Endothelial cell (in vitro differentiated cells): ENCODE results near the gene CAMK2N1. TPM values are rescaled to one million over a fixed set of nuclear protein-coding genes. Genes with fewer than 3 reads are reported as not detected.

Source experiments
- DNase-seq: peaks from one replicate; pipeline ENCODE4 v3.0.0; 2021; ENCODE audit warnings: low spot score
- H3K27ac Mint-ChIP-seq: one replicate; pipeline ENCODE4 v1.8.0; 2021; ENCODE audit warnings: mixed read lengths, inconsistent platforms; ENCODE audit not compliant: unreplicated experiment
- H3K27me3 Mint-ChIP-seq: one replicate; pipeline ENCODE4 v1.8.0; 2021; ENCODE audit warnings: mild to moderate bottlenecking, moderate library complexity, mixed read lengths, inconsistent platforms; ENCODE audit not compliant: unreplicated experiment
- H3K36me3 Mint-ChIP-seq: one replicate; pipeline ENCODE4 v1.8.0; 2021; ENCODE audit warnings: mild to moderate bottlenecking, low read depth, mixed read lengths, inconsistent platforms; ENCODE audit not compliant: unreplicated experiment
- H3K4me1 Mint-ChIP-seq: one replicate; pipeline ENCODE4 v1.8.0; 2021; ENCODE audit warnings: mild to moderate bottlenecking, mixed read lengths, inconsistent platforms; ENCODE audit not compliant: unreplicated experiment
- H3K4me3 Mint-ChIP-seq: one replicate; pipeline ENCODE4 v1.8.0; 2021; ENCODE audit warnings: mild to moderate bottlenecking, mixed read lengths, inconsistent platforms; ENCODE audit not compliant: unreplicated experiment
- H3K9me3 Mint-ChIP-seq: one replicate; pipeline ENCODE4 v1.8.0; 2021; ENCODE audit warnings: mixed read lengths, inconsistent platforms; ENCODE audit not compliant: unreplicated experiment
- CTCF ChIP-seq: fragments of 200-600 bp; sonication (generic); IDR thresholded peaks from one replicate; pipeline ENCODE4 v1.5.0; 2021; ENCODE audit warnings: antibody characterized with exemption; ENCODE audit not compliant: unreplicated experiment
- total RNA-seq: library from RNA; stranded (reverse); fragmentation: NEBNext Ultra II Directional; extraction: Animal tissue kit (Norgen Biotek cat#: 25700); gene quantifications from one replicate; pipeline ENCODE4 v1.2.1, GENCODE V29; 2021; ENCODE audit not compliant: unreplicated experiment

Gene CAMK2N1
- total RNA-seq, 1 donor from 2014 or later, result 0.28 TPM

DNA sequence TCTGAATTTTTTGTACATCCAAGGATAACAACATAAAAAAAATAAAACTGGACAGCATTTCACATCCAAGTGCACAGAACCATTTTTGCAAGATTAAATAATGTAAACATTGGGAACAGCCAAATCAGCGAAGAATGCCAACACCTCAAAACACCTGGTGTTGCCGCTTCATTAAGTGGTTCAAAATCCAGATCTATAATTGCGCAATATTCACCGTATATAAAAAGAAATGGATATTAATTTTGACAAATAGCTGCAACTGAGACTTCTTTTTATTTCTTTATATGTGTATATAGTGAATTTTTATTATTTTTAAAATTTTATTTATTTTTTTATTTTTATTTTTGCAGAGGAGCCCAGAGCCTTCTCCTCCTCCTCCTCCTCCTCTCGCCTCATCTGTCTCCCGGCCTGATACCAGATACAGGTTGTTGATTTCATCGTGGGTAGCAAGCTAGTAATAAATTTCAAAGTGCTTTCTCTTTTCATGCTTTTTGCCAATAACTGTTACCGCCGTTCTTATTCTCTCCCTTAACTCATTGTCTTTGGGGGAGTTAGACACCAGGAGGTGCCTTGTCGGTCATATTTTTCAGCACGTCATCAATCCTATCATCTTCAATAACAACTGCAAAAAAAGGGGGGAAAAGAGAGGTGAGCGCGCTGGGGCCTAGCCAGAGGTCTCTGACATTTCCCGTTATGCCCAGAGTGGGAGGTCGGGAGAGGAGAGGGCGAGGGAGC is 2.7 kb downstream of the CAMK2N1 start:
- no peak for DNase-seq
- peak overlapping the region; percentile 83 for H3K4me3 Mint-ChIP-seq
- no peak for TF ChIP-seq CTCF
- no peaks in the 10 kb centered on the region for H3K9me3 Mint-ChIP-seq
- H3K27ac Mint-ChIP-seq, result no peak overlapping the region
- no peaks in the 10 kb centered on the region for H3K36me3 Mint-ChIP-seq
- H3K4me1 Mint-ChIP-seq, result peaks cover 12% of the 10 kb centered on the region
- H3K27me3 Mint-ChIP-seq, result peaks cover 26% of the 10 kb centered on the region

DNA sequence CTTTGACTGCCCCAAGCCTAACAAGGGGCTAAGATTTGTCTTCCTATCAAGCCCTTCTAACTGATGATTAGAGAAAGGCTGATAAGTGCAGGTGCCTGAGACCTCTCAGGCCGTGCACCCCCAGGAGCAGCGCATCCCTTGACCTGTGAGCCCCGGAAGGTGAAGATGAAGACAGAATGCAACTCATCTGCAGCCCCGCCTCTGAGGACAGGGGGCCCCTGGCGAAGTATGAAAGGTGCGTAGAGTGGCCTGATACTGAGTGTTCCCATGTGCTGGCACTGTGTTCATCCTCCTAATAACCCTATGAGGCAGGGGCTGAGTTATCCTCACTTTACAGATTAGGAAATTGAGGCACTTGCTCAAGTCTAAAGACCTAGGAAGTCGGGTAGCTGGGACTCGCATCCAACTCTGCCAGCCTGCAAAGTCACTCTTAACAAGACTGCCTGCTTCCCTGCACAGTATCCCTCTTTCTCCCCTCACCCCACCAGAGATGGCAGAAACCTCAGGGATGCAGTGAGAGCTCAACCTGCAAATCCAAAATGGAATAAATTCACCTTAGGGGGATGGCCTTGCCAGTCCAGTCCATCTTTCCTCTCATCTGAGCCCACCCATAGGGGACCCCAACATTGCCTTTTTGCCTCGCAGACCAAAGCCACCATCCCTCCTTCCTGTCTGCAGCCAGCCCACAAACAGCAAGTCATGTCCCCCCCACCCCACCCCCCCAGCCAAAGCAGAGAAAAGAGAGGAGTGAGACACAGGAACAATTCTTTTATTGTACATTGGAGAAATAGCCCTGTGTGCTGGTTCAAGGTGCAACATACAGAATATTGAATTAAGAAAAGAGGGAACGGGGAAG is 4.1 kb downstream of the CAMK2N1 start:
- no peak for TF ChIP-seq CTCF
- Mint-ChIP-seq H3K36me3 (no peaks in the 10 kb centered on the region), H3K9me3 (no peaks in the 10 kb centered on the region), H3K27me3 (peaks cover 14% of the 10 kb centered on the region), H3K4me1 (peaks cover 8% of the 10 kb centered on the region), H3K4me3 (no peak overlapping the region), H3K27ac (no peak overlapping the region)
- no peak for DNase-seq

GRCh38 chr1:20480951-20481617 is 4.9 kb downstream of the CAMK2N1 start:
- Mint-ChIP-seq H3K4me3 (no peak overlapping the region), H3K27me3 (peaks cover 16% of the 10 kb centered on the region)

GRCh38 chr1:20480243-20480944 is 5.6 kb downstream of the CAMK2N1 start:
- H3K36me3 Mint-ChIP-seq, result no peaks in the 10 kb centered on the region
- H3K9me3 Mint-ChIP-seq, result no peaks in the 10 kb centered on the region
- no peak for DNase-seq
- peaks cover 14% of the 10 kb centered on the region for H3K27me3 Mint-ChIP-seq
- no peak overlapping the region for H3K27ac Mint-ChIP-seq
- peaks cover 8% of the 10 kb centered on the region for H3K4me1 Mint-ChIP-seq
- no peak overlapping the region for H3K4me3 Mint-ChIP-seq
- TF ChIP-seq CTCF, result no peak

More at GRCh38 chr1:20480951-20481617, 4.9 kb downstream of the CAMK2N1 start:
- H3K36me3 Mint-ChIP-seq, result no peaks in the 10 kb centered on the region
- H3K9me3 Mint-ChIP-seq, result no peaks in the 10 kb centered on the region
- DNase-seq, result no peak
- H3K4me1 Mint-ChIP-seq, result peaks cover 8% of the 10 kb centered on the region
- H3K27ac Mint-ChIP-seq, result no peak overlapping the region
- TF ChIP-seq CTCF, result no peak
